Cardiac septum (tissue), 1 donor: ENCODE measurements around the gene NQO1. TPM values are rescaled to one million over a fixed set of nuclear protein-coding genes. Genes with fewer than 3 reads are reported as not detected.

Source experiments
- DNase-seq: peaks from one replicate; pipeline ENCODE4 v3.0.0-alpha.2; 2020; ENCODE audit warnings: low spot score
- intact Hi-C: fragments of 100-400 bp; cut with DNase I; formaldehyde crosslinking; loops from one replicate; pipeline ENCODE4 v1.14.0; 2022
- total RNA-seq: library from RNA; stranded (reverse); fragmentation: NEBNext Ultra II Directional; extraction: Animal tissue kit (Norgen Biotek cat#: 25700); gene quantifications from one replicate; pipeline ENCODE4 v1.2.1, GENCODE V29; 2021
- donor health status: DM: no; HTN: no; CAD: no.

NQO1 gene
- total RNA-seq, 1 donor from 2014 or later: 15.8 TPM

DNA sequence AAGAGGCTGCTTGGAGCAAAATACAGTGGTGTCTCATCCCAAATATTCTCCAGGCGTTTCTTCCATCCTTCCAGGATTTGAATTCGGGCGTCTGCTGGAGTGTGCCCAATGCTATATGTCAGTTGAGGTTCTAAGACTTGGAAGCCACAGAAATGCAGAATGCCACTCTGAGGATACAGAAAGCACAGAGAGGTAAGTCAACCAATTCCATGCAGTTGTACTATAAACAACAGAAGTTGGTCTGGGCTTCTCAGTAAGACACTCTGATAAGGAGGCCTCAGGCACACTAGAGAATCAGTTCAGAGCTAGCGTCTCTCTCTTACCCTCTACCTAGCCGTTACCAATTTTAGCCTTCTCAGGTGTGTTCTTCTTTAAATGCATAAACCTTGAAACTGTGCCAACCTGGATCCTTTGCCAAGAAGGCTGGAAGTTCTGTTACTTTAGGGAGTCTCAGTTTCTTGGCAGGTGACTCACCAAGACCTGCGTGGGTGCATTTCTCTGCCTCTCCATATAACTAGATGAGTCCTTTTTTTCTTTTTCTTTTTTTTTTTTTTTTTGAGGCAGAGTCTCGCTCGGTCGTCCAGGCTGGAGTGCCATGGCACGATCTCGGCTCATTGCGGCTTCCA, 15.1 kb downstream of the NQO1 start:
- no peak for DNase-seq
- intact Hi-C loops: no loop called here

- intact Hi-C loops: loop anchor here (2.0 to 5.0 kb wide), 2 partner anchors 45 to 312 kb away; partner anchors contain the start of gene NOB1
- no peak for DNase-seq
Observed at GRCh38 chr16:69709456-69710084, 16.8 kb downstream of the NQO1 start.

DNA sequence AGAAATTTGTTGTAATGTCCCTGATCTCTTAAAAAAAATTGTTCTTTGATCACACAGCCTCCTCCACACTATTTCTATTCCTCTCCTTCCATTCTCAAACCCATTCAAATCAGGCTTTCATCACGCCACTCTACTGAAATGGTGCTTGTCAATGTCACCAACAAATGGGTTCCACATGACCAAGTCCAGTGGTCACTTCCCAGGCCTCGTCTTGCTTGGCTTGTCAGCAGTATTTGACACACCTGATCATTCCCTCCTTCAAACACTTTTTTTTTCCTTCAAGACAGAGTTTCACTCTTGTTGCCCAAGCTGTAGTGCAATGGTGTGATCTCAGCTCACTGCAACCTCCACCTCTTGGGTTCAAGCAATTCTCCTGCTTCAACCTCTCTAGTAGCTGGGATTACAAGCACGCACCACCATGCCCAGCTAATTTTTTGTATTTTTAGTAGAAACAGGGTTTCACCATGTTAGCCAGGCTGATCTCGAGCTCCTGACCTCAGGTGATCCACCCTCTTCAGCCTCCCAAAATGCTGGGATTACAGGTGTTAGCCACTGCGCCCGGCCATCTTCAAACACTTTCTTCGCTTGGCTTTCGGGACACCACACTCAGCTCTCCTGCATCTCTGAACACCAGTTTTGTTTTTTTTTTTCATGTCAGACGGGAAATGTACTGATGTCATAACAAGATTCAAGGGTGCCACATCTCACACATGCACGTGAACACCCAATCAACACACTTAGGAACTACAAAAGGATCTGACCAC, 18.3 kb downstream of the NQO1 start:
- intact Hi-C loops: loop anchor here (2.0 to 5.0 kb wide), 2 partner anchors 47 to 311 kb away; partner anchors contain the start of gene NOB1
- DNase-seq: no peak

DNA sequence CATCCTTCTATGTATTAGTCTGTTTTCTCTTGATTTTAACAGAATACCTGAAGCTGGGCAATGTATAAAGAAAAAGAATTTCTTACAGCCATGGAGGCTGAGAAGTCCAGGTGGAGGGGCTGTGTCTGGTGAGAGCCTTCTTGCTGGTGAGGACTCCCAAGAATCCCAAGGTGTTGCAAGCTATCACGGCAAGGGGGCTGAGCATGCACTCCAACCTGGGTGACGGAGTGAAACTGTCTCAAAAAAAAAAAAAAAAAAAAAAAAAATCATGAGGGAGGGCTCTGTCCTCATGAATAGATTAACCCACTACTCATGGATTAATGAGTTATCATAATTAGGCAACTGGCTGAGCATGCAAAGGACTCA, 19.4 kb downstream of the NQO1 start:
- intact Hi-C loops: loop anchor here (5.0 kb wide), 1 partner anchor 310 kb away; no protein-coding TSS in a partner anchor

DNA sequence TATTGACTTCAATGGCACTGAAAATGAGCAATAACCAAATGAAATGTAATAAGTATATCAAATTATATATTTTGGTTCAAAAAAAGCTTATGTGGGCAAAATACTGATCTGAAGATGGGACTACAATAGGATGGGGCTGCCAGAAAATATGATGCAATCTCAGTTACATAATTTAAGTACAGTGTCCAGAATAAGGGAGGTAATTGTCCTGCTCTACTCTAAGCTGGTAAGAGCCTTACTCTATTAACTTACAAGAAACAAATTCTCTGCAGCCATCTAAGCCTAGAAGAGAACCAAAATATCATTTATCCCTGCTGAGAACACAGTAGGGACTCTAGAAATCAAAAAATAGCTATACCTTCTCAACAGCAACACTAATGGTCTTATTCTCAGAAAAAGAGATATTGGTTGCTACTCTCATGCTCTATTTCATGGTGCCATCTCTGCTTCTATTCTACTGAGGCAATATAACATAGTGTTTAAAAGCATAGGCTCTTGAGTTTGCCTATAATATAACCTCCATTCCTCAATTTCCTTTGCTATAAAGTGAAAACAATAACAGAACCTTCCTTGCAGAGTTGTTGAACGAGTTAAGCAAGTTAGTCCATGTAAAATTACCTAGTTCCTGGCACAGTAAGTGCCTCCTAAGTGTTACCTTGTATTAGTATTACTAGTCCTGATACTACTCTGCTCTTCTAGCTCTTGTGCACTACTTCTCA, 19.9 kb downstream of the NQO1 start:
- DNase-seq: no peak
- intact Hi-C loops: loop anchor here (5.0 kb wide), 1 partner anchor 309 kb away; no protein-coding TSS in a partner anchor

More for the DNA sequence above, 19.4 kb downstream of the NQO1 start:
- no peak for DNase-seq

- DNase-seq: no peak
- intact Hi-C loops: no loop called here
Observed at GRCh38 chr16:69703638-69704037, 22.7 kb downstream of the NQO1 start.

GRCh38 chr16:69701866-69702265, 24.5 kb downstream of the NQO1 start:
- no peak for DNase-seq
- intact Hi-C loops: no loop called here

DNA sequence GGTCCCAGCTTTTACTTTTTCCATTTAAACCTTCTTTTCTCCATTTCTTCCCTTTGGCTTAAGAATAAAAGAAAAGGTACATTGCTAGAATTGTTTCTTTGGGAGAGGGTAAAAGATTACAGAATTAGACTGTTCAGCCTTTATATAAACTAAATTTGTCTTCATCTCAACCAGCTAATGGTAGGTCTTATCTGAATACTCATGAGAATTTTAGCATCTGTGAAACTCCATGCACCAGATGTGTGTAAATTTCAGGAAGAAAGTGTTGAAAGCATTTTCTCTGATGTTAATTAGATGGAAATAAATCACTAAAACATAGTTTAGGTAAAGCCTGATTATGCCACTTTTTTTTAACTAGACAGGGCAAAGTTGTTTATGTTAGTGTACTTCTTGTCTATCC, 24.9 kb downstream of the NQO1 start:
- intact Hi-C loops: no loop called here
- no peak for DNase-seq

GRCh38 chr16:69699915-69700314, 26.4 kb downstream of the NQO1 start:
- DNase-seq: no peak
- intact Hi-C loops: no loop called here

- intact Hi-C loops: no loop called here
- no peak for DNase-seq
Observed at GRCh38 chr16:69698404-69698803, 28.0 kb downstream of the NQO1 start.

GRCh38 chr16:69693916-69694315, 32.4 kb downstream of the NQO1 start:
- intact Hi-C loops: no loop called here
- no peak for DNase-seq

DNA sequence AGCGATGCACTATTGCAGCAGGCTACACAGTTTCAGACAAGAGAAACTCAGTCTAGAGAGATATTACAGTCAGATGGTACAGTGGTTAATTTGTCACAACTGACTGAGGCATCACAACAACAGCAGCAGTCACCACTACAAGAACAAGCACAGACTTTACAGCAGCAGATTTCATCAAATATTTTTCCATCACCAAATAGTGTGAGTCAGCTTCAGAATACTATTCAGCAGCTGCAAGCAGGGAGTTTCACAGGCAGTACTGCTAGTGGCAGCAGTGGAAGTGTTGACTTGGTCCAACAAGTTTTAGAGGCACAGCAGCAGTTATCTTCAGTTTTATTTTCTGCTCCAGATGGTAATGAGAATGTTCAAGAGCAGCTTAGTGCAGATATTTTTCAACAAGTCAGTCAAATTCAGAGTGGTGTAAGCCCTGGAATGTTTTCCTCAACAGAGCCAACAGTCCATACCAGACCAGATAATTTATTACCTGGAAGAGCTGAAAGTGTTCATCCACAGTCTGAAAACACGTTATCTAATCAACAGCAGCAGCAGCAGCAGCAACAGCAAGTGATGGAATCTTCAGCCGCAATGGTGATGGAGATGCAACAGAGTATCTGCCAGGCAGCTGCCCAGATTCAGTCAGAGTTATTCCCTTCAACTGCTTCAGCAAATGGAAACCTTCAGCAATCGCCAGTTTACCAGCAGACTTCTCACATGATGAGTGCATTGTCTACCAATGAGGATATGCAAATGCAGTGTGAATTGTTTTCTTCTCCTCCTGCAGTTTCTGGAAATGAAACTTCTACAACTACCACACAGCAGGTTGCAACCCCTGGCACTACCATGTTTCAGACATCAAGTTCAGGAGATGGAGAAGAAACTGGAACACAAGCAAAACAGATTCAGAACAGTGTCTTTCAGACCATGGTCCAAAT, 34.1 kb downstream of the NQO1 start:
- no peak for DNase-seq
- intact Hi-C loops: no loop called here

DNA sequence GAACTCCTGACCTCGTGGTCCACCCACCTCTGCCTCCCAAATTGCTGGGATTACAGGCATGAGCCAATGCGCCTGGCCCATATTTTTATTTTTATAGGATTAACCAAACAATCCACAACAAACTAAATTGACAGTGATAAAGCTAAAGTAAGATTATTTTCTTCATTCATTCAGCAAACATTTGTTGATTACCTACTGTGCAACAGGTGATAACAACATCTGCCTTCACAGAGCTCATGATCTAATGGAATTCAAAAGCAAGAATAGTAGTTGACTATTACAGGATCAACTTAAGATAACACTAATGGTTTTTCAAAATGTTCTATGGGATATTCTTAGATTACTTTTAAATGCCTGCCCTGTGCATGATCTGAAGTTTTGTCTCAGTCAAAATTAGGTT, 37.8 kb downstream of the NQO1 start:
- intact Hi-C loops: no loop called here
- DNase-seq: no peak

- intact Hi-C loops: no loop called here
- DNase-seq: no peak
Observed at GRCh38 chr16:69680358-69680757, 46.0 kb downstream of the NQO1 start.

GRCh38 chr16:69672998-69673713, 53.2 kb downstream of the NQO1 start:
- DNase-seq: no peak
- intact Hi-C loops: no loop called here

GRCh38 chr16:69672315-69672997, 53.9 kb downstream of the NQO1 start:
- no peak for DNase-seq
- intact Hi-C loops: no loop called here

- intact Hi-C loops: no loop called here
Observed at GRCh38 chr16:69669577-69669976, 56.8 kb downstream of the NQO1 start.

GRCh38 chr16:69663846-69664245, 62.5 kb downstream of the NQO1 start:
- intact Hi-C loops: no loop called here
- DNase-seq: no peak

More at GRCh38 chr16:69669577-69669976, 56.8 kb downstream of the NQO1 start:
- DNase-seq: no peak
